Upper lobe of right lung (tissue), 1 donor: Measurements from ENCODE around the gene SORBS1. TPM values are rescaled to one million over a fixed set of nuclear protein-coding genes. Genes with fewer than 3 reads are reported as not detected.

Experiments
- ATAC-seq: fragments of 200-7000 bp; cut with Tn5 transposase; one replicate; pipeline ENCODE4 v1.9.1; 2020; ENCODE audit warnings: mild to moderate bottlenecking, moderate library complexity
- DNase-seq: peaks from one replicate; pipeline ENCODE4 v3.0.0-alpha.2; 2020
- H3K27ac ChIP-seq: fragments of 200-600 bp; one replicate; pipeline ENCODE4 v1.8.0; 2022
- H3K27me3 ChIP-seq: fragments of 200-600 bp; one replicate; pipeline ENCODE4 v1.8.0; 2022; ENCODE audit warnings: mild to moderate bottlenecking
- H3K36me3 ChIP-seq: fragments of 200-600 bp; one replicate; pipeline ENCODE4 v1.8.0; 2022
- H3K4me1 ChIP-seq: fragments of 200-600 bp; one replicate; pipeline ENCODE4 v1.8.0; 2022
- H3K4me3 ChIP-seq: fragments of 200-600 bp; one replicate; pipeline ENCODE4 v1.8.0; 2022; ENCODE audit warnings: mild to moderate bottlenecking
- H3K9me3 ChIP-seq: fragments of 200-600 bp; one replicate; pipeline ENCODE4 v1.8.0; 2022
- intact Hi-C: fragments of 100-400 bp; cut with DNase I; formaldehyde crosslinking; loops from one replicate; pipeline ENCODE4 v1.11.0; 2022
- total RNA-seq: library from RNA; stranded (reverse); fragmentation: NEBNext Ultra II Directional; extraction: Animal tissue kit (Norgen Biotek cat#: 25700); gene quantifications from one replicate; pipeline ENCODE4 v1.2.1, GENCODE V29; 2021
- TF ChIP-seq, protein P1 (sequence below): fragments of 200-600 bp; IDR thresholded peaks from one replicate; pipeline ENCODE4 v1.8.0; 2022; ENCODE audit warnings: antibody characterized with exemption
- donor health status: DM: no; HTN: yes; CAD: no; lungs with severe emphysema.

The SORBS1 gene
- total RNA-seq, 1 donor from 2014 or later: 50.7 TPM

GRCh38 chr10:95566136-95566535, 5.0 kb upstream of the SORBS1 start:
- TF ChIP-seq, protein P1, sequence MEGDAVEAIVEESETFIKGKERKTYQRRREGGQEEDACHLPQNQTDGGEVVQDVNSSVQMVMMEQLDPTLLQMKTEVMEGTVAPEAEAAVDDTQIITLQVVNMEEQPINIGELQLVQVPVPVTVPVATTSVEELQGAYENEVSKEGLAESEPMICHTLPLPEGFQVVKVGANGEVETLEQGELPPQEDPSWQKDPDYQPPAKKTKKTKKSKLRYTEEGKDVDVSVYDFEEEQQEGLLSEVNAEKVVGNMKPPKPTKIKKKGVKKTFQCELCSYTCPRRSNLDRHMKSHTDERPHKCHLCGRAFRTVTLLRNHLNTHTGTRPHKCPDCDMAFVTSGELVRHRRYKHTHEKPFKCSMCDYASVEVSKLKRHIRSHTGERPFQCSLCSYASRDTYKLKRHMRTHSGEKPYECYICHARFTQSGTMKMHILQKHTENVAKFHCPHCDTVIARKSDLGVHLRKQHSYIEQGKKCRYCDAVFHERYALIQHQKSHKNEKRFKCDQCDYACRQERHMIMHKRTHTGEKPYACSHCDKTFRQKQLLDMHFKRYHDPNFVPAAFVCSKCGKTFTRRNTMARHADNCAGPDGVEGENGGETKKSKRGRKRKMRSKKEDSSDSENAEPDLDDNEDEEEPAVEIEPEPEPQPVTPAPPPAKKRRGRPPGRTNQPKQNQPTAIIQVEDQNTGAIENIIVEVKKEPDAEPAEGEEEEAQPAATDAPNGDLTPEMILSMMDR: no peak
- H3K9me3 ChIP-seq: no peaks in the 10 kb centered on the region
- no peaks in the 10 kb centered on the region for H3K27me3 ChIP-seq
- no peak for ATAC-seq
- intact Hi-C loops: no loop called here
- H3K4me1 ChIP-seq: no peaks in the 10 kb centered on the region
- no peaks in the 10 kb centered on the region for H3K36me3 ChIP-seq
- no peak overlapping the region for H3K27ac ChIP-seq
- H3K4me3 ChIP-seq: no peak overlapping the region
- no peak for DNase-seq

DNA sequence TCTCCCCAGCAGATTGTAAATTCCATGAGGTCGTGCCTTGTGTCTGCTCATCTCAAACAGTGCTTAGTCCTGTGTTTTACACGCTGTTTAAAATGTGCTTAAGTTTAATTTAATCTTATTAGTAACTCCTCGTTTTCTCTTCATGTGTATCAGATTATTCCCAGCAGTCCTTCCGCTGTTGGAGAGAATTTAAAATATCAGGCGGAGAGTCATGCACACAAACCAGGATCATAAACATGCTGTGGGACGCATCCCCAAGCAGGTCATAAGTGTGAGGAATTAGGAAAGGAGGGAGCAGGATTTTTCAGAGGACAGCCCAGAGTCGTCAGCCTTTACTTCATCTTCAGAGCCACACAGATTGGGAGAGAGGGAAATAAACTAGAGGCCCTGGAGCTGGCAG, 4.2 kb upstream of the SORBS1 start:
- intact Hi-C loops: no loop called here
- Histone ChIP-seq H3K27me3 (no peaks in the 10 kb centered on the region), H3K4me1 (peaks cover under 1% of the 10 kb centered on the region), H3K27ac (no peak overlapping the region), H3K9me3 (no peaks in the 10 kb centered on the region), H3K4me3 (no peak overlapping the region), H3K36me3 (no peaks in the 10 kb centered on the region)
- ATAC-seq (no peak), DNase-seq (no peak)
- TF ChIP-seq, protein P1: no peak

GRCh38 chr10:95564291-95564690, 3.1 kb upstream of the SORBS1 start:
- Histone ChIP-seq H3K27me3 (no peaks in the 10 kb centered on the region), H3K27ac (no peak overlapping the region), H3K4me1 (peaks cover 3% of the 10 kb centered on the region), H3K9me3 (no peaks in the 10 kb centered on the region), H3K4me3 (no peak overlapping the region), H3K36me3 (no peaks in the 10 kb centered on the region)
- TF ChIP-seq, protein P1: no peak
- DNase-seq (no peak), ATAC-seq (no peak)
- intact Hi-C loops: no loop called here

DNA sequence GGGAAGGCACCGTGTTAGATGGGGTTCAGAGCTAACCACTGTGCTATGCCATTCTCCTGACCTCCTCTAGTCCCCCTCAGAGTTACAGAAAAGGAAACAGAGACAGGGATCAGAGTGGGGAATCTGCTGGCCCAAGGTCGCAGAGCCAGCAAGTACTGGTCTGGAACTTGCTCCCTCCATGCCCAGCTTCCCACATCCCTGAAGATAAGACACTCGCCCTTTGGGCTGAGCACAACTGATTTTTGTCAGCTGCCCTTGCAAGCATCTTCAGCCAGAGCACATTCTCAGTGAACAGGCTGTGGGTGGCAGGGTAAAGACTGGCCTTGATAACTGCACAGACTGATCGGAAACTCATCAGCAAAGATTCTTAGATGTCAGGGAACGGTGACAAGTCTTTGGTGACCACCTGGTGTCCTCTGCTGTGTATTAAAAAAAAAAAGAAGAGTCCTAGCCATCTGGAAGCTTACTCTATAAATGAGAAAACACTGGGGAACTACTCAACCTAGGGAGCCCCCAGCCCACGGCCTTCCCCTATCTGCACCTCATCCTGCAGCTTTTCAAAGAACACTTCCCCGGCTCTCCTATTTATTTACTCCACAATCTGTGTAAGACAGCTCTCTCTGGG, 1.3 kb upstream of the SORBS1 start:
- Histone ChIP-seq H3K27ac (no peak overlapping the region), H3K9me3 (no peaks in the 10 kb centered on the region), H3K27me3 (no peaks in the 10 kb centered on the region), H3K4me1 (peaks cover 3% of the 10 kb centered on the region), H3K36me3 (no peaks in the 10 kb centered on the region), H3K4me3 (no peak overlapping the region)
- TF ChIP-seq, protein P1: no peak
- intact Hi-C loops: no loop called here
- DNase-seq (no peak), ATAC-seq (no peak)

DNA sequence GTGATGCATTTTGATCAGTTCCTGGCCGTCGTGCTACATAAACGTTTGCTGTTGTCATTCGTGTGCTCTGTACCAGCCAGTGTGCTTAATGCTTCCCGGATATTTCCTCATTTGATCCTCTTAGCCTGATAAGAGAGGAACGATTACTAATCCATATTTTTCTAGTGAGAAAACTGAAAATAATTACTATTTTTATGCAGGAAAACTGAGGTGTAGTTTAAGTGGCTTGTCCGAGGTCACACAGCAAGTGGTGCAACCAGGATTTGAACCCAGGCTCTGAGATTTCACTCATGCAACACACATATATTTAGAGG, 650 bp upstream of the SORBS1 start:
- intact Hi-C loops: no loop called here
- no peak for DNase-seq
- peak overlapping the region; percentile 86 for H3K4me3 ChIP-seq
- TF ChIP-seq, protein P1: no peak
- no peak for ATAC-seq
- H3K4me1 ChIP-seq: peaks cover 3% of the 10 kb centered on the region
- H3K9me3 ChIP-seq: no peaks in the 10 kb centered on the region
- H3K27me3 ChIP-seq: no peaks in the 10 kb centered on the region
- H3K36me3 ChIP-seq: no peaks in the 10 kb centered on the region
- no peak overlapping the region for H3K27ac ChIP-seq
